ENCODE data around the gene COL9A3.
A peak's percentile ranks its signal among the peaks of the same experiment; 100 is the strongest.

COL9A3 gene

DNA sequence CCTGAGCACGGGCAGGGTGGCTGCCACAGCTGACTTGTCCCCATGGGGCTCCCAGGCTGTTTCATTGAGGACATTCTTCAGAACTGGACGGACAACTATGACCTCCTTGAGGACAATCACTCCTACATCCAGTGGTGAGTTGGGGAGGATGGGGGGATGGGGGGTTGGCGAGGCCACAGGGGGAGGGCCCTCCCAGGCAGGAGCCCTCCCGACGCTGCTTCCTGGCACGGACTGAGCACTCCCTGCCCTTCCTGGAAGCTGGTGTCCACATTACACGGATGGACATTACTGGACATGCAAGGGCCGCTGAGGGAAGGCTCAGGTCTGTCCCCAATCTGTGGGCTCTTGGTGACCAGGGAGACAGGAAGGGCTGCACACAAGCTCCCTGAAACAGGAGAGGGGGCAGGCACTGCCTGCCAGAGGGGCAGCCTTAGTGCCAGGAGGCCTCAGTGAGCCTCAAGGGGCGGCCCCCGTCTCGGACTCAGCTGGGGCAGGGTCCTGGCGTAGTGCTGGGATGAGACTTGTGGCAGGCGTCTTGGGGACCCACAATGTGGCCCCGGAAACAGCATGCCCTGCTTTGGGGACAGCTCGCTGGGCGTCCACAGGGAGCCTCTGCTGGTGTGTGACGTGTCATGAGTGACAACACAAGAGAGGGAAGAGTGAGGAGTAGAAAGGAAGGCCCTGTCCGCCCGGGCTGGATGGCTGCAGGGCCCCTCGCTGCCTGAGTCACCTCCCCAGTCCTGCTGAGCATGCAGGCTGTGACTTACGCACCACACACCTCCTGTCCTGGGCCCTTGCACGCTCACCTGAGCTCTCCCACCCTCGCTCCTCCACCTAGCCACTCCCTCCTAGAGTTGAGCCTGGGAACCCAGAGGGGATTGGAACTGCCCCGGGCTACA, 7.1 kb upstream of the COL9A3 start:
- no peak overlapping the region for H3K4me3 ChIP-seq (ENCODE audit: low read depth, low read length)

DNA sequence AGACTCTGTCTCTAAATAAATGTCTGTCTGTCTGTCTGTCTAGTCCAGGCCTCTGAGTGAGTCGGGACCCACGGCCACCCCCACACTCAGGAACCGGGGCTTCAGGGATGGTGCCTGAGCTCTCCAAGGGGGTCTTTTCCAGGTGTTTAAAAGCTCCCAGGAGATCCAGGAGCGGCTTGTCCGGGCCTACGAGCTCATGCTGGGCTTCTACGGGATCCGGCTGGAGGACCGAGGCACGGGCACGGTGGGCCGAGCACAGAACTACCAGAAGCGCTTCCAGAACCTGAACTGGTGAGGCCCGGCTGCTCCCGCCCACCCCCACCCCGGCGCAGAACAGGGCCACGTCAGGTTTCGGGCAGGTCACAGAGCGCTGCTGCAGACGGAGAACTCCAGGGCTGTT, 5.5 kb upstream of the COL9A3 start:
- no peak overlapping the region for H3K4me3 ChIP-seq (ENCODE audit: low read depth, low read length)

DNA sequence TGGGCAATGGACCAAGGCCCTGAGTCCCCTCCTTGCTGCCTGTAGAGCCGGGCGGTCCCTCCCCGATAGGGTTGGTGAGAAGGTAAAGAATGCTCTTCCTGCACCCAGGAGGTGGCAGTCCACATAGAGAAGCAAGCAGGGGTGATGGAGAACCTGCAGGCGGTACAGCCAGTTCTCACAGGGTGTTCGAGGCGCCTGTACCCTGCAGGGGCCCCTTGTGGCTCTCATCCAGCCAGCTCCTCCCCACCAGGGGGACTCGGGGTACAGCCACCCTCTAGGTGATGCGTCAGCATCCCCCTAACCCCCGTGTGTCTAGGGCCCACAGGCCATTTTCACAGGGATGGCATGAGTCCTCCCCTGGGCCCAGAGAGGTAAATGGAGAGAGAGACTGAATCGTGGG, 5.1 kb upstream of the COL9A3 start:
- no peak overlapping the region for H3K4me3 ChIP-seq (ENCODE audit: low read depth, low read length)

DNA sequence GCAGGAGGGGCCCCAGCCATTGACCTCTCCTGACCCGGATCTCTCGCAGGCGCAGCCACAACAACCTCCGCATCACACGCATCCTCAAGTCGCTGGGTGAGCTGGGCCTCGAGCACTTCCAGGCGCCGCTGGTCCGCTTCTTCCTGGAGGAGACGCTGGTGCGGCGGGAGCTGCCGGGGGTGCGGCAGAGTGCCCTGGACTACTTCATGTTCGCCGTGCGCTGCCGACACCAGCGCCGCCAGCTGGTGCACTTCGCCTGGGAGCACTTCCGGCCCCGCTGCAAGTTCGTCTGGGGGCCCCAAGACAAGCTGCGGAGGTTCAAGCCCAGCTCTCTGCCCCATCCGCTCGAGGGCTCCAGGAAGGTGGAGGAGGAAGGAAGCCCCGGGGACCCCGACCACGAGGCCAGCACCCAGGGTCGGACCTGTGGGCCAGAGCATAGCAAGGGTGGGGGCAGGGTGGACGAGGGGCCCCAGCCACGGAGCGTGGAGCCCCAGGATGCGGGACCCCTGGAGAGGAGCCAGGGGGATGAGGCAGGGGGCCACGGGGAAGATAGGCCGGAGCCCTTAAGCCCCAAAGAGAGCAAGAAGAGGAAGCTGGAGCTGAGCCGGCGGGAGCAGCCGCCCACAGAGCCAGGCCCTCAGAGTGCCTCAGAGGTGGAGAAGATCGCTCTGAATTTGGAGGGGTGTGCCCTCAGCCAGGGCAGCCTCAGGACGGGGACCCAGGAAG, 4.5 kb upstream of the COL9A3 start:
- no peak overlapping the region for H3K4me3 ChIP-seq (ENCODE audit: low read depth, low read length)

DNA sequence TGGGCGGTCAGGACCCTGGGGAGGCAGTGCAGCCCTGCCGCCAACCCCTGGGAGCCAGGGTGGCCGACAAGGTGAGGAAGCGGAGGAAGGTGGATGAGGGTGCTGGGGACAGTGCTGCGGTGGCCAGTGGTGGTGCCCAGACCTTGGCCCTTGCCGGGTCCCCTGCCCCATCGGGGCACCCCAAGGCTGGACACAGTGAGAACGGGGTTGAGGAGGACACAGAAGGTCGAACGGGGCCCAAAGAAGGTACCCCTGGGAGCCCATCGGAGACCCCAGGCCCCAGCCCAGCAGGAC, 4.0 kb upstream of the COL9A3 start:
- no peak overlapping the region for H3K4me3 ChIP-seq (ENCODE audit: low read depth, low read length)

DNA sequence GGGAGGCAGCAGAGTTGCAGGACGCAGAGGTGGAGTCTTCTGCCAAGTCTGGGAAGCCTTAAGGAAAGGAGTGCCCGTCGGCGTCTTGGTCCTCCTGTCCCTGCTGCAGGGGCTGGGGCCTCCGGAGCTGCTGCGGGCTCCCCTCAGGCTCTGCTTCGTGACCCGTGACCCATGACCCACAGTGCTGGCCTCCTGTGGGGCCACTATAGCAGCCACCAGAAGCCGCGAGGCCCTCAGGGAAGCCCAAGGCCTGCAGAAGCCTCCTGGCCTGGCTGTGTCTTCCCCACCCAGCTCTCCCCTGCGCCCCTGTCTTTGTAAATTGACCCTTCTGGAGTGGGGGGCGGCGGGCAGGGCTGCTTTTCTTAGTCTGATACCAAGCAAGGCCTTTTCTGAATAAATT, 3.3 kb upstream of the COL9A3 start:
- no peak overlapping the region for H3K4me3 ChIP-seq (ENCODE audit: low read depth, low read length)

DNA sequence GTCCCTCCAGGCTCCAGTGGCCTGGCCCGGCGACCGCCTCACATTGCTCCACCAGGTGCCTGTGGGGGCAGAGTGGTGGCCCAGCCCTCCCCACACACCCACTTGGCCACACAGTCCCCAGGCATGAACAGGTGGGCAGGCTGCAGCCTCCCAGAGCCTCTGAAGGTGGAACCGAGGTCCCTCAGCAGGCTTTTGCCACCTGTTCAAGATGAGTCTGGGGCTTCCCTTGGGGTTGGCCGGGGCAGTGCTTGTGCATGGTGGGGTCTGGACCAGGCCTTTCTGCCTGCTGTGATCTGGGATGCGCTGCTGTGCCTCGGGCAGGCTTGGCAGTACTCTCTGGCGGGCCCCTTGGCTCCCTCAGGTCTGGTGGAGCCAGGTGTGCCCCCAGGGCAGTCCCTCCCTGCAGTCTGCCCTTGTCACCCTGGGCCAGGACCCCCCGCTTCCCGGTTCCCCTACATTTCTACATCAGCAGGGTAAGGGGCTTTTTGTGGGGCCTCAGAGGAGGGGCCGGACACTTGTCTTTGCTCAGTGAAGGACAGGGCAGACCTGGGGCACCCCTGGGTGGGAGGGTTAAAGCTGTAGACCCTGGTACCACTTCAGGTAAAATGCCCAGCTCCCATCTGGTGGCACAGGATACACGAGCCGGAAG, 2.7 kb upstream of the COL9A3 start:
- no peak overlapping the region for H3K4me3 ChIP-seq (ENCODE audit: low read depth, low read length)

DNA sequence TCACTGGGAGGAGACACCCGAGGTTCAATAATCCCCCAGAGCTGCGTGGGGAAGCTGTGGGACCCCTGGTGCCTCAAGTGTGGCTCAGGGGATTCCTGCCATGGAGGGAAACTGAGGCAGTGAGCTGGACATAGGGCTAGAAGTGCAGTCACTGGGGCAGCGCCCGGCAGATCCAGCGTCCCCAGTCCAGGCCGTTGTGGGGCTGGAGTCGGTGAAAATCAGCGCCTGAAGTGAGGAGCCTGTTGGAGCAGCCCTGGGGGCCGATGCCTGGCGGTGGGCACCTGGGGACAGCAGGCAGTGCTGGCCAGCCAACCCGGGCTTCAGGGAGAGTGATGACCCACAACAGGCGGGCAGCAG, 2.2 kb upstream of the COL9A3 start:
- H3K4me3 ChIP-seq (ENCODE audit: low read depth, low read length), result no peak overlapping the region

DNA sequence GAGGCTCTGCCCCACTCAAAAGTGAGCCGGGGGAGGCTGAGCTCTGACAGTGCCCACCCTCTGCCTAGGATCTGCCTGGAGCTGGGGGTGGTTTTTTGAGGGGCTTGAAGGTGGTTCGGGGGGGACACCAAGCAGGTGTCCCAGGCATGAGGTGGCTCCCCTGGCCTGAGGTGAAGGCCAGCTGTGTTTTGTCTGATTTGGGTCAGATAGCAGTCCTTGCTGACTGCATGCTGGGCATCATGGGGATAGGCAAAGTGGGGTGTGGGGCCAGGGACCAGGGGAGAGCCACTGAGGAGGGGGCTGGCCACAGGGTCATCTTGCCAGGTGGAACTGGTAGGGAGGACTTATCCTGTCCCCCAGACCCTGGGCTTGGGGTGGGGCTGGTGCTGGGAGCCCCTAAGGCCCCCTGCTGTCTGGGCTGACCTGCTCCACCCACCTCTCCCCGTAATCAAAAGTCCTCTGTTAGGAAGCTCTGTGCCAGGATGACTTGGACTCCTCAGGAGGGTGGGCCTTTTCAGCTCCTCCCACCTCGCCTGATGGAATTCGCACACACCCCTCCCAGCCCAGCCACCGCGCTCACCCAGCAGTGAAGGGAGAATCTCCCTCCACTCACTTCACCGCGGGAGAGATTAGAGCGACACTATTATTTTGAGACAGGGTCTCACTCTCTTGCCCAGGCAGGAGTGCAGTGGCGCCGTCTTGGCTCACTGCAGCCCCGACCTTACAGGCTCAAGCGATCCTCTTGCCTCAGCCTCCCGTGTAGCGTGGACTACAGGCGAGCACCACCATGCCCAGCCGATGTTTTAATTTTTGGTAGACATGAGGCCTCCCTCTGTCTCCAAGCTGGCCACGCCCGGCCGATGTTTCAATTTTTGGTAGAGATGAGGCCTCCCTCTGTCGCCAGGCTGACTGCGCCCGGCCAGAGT, 1.5 kb upstream of the COL9A3 start:
- H3K4me3 ChIP-seq (ENCODE audit: low read depth, low read length), result no peak overlapping the region

DNA sequence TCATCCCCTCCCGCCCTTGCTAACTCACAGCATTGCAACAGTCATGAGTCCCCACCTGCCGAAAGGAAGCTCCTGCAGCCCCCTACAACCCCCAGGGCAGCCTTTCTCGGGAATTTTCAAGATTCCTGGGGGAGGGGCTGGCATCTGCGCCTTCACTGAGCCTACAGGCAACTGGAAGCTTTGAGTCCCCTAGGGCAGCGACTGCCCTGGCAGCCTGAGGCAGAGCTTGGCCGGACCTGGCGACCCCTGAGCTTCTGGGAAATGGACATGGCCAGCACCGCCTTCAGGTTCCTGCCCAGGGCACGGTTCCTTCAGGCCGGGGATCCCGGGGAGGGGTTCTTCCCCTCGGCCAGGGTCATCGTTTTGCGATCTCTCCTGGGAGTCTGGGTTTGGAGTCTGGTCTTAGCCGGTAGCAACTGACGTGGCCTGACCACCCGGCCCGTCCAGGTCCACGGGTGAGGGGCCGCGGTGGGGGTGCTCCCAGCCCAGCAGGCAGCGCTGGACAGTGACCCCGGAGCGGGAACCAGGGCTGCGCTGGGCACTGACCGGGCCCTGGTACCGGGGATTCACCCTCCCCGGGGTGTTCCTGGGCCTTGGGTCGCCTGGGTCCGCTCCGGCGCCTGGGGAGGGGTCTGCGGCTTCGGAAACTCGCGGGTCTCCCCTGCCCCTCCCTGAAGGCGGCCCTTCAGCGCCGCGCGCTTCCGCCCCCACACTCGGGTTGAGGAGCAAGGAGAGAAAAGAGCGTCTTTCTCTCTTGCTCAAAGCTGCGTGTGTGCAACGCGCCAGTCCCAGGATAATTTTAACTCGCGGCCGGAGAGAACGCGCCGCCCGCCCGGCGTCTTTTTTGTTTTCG, 593 bp upstream of the COL9A3 start:
- peak overlapping the region; percentile 54 for H3K4me3 ChIP-seq (ENCODE audit: low read depth, low read length)

DNA sequence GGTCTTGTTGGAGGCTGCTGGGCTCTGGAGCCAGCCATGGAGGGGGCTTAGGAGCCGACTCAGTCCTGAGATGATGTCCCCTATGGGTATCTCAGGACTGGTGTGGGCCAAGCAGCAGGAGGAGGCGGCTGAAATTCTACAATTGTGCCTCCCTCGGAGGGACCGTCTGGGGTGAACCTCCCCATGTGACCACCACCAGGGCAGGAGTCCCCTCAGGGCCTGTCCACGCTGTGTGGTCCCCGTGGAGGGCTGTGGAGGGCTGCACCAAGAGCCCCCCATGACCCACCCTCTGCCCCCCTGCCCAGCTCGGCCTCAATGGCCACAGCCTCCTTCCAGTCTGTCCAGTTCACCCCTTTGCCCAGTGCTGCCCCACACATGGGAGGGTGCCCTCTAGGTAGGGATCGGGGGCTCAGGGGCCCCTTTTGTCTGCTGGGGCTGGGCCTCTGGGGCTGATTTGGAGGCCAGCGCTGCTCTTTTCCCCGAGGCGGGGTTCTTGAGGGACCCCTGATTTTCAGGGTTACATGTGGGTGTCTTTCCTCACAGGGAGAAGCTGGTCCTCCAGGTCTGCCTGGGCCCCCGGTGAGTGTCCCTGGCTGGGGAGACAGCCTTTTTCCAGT, 1.2 kb downstream of the COL9A3 start:
- no peak overlapping the region for H3K4me3 ChIP-seq (ENCODE audit: low read depth, low read length)

DNA sequence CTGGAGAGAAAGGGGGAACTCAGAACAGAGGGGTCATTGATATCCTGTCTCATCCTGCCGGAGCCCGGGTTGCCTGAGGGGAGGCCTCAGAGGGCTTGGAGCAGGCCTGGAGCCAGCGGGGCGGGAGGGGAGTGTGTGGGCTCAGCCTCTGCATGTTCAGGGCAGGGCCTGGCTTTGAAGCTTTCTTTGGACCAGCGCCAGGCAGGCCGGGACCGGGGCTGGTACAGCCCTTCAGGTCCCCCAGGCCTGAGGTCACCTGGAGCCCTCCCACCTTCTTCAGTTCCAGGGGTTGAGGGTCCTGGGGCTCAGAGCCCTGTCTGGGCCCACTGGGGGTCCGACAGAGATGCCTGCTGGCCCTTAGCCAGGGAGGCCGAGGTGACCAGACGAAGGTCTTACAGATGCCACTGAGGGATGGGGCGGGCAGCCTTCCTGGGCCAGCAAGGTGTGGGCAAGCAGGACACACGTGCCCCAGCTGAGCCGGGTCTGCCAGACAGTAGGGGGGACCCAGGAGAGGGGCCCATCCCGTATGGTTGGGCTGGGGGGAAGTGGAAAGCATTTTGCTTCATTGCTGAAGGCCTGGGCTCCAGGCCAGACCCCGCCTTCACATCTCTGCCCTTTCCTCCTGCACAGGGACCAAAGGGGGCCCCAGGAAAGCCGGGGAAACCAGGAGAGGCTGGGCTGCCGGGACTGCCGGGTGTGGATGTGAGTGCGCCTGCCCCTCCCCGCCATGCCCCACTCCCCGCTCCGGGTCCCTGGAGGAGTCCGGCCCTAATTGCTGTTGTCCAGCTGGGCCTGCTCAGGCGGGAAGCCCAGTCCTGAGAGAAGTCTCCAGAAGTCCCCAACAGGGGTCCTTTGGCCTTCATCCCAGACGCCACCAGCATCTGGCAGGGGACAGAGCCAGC, 2.0 kb downstream of the COL9A3 start:
- no peak overlapping the region for H3K4me3 ChIP-seq (ENCODE audit: low read depth, low read length)

DNA sequence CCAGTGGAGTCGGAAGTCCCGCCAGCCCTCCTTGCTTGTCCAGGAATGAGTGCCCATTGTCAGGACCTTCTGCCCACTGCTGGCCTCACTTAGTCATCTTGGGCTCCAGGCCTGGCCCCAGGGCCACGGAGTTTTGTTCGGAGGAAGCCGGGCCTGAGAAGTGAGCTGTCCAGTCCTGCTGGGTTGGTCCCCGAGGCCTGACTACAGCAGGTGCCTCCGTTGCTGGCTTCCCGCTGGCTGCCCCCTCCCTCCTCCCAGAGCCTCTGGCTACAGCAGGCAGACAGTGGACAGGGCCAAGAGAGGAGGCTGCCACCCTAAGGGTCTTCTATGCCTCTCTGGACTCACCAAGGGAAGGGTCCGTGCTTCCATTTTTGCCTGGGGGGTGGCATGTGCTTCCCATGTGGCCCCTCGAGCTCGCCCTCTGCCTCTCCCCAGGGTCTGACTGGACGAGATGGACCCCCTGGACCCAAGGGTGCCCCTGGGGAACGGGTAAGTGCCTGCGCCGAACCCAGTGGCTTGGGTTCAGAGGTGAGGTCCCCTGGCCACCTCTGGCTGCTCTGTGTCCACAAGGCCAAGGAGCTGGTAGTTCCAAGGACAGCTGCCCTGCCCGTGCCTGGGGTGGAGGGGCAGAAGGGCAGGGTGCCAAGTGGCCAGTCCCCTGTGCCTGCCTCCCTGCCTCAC, 2.8 kb downstream of the COL9A3 start:
- H3K4me3 ChIP-seq (ENCODE audit: low read depth, low read length), result no peak overlapping the region

DNA sequence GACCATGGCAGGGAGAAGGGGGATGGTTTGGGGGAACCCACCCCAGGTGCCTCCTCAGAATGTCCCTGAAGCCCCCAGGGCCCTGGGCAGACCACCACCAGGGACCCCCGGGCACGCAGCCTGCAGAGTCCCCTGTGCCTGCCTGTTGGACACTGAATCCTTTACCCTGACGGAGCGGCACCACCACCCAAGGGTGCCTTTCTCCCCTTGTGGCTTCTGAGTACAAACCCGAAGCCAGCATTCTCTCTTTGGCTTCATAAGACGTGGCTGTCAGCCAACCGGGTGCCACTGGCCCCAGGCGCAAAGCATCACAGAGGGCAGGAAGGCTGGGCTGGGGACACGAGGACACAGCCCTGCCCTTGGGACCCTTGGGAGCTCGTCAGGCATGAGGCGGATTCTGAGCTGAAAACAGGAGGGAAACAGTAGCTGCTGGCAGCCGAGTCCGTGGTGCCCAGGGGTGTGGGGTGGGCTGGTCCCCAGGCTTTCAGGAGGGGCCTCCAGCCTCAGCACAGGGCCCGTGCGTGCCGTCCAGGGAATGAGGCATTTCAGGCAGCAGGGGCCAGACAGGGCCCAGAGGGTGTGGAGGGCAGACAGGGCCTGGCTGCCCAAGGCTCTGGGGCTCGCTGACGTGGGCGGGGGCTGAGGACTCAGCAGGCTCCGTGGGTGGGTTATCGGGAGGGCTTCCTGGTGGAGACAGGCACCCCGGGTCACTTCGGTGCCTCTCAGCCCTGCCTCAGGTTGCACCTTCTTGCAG, 3.5 kb downstream of the COL9A3 start:
- H3K4me3 ChIP-seq (ENCODE audit: low read depth, low read length), result no peak overlapping the region

DNA sequence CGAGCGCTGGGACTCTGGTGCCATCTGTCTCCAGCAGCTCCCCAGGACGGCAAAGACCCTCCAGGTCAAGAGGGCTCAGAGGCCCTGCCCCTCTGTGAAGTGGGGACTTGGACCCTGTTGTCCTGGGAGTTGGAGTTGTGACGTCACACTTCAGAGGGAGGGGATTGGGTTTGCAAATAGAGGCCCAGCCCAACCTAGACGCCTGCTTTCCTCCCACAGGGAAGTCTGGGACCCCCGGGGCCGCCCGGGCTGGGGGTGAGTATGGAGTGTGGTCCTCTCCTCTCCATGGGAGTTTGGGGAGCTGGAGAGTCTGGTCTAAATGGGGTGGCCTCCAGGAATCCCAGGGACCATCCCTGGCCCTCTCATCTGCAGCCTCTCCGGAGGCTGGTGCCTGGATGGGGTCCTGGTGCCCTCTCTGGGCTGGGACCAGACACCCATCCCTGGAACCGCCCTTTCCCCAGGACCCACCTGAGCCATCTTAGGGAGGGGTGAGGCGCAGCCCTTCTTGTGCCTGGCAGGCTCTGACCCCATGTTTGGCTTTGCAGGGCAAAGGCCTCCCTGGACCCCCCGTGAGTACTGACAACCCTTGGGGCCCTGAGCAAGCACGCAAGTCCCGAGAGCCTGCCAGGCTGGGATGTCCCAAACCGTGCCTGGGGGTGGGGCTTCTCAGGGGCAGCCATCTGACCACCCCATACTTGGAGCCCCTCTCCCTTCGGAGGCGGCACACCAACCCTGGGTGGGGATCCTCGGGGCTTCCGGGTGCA, 4.3 kb downstream of the COL9A3 start:
- no peak overlapping the region for H3K4me3 ChIP-seq (ENCODE audit: low read depth, low read length)

DNA sequence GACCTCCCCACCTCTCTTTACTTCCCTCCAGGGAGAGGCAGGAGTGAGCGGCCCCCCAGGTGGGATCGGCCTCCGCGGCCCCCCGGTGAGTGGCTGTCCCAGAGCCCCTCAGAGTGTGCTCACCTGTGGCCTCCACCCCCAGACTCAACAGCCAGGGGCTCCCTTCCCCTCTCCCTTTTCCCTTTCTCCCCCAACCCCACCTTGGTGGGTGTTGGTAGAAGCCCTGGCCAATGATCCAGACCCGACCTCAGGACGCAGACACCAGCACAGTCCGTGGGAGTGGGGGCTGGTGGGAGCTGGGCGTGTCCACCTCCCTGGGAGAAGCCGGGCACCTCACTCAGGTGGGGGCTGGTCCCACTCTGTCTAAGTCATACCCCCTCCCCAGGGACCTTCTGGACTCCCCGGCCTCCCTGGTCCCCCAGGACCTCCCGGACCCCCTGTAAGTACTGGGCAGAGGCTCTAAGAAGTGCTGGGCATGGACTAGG, 4.9 kb downstream of the COL9A3 start:
- no peak overlapping the region for H3K4me3 ChIP-seq (ENCODE audit: low read depth, low read length)

All from iPS-11a (cell line).